ENCODE data around the gene TLE6.
"Not testable (repeated sequence)": the region's sequence is repeated elsewhere in the genome, so short reads cannot be mapped to it uniquely, and the experiment has no call there.

Gene TLE6

GRCh38 chr19:2989236-2989946, 12.0 kb downstream of the TLE6 start:
- no peak overlapping the region for H3K4me3 ChIP-seq (ENCODE audit: low read depth, low read length)
- no peak for DNase-seq (ENCODE audit: low read depth)

GRCh38 chr19:2992333-2992732, 15.0 kb downstream of the TLE6 start:
- not testable (repeated sequence) for DNase-seq (ENCODE audit: low read depth); H3K4me3 ChIP-seq (ENCODE audit: low read depth, low read length)

More at GRCh38 chr19:2989236-2989946, 12.0 kb downstream of the TLE6 start:
- TF ChIP-seq CTCF (IDR thresholded peaks at IDR 0.05; ENCODE audit: low read depth, low read length, missing control alignments): no peak

GRCh38 chr19:2992958-2993357, 15.6 kb downstream of the TLE6 start:
- H3K4me3 ChIP-seq (ENCODE audit: low read depth, low read length): no peak overlapping the region
- no peak for TF ChIP-seq CTCF (IDR thresholded peaks at IDR 0.05; ENCODE audit: low read depth, low read length, missing control alignments)
- DNase-seq (ENCODE audit: low read depth): no peak

GRCh38 chr19:2993579-2993978, 16.2 kb downstream of the TLE6 start:
- TF ChIP-seq CTCF (IDR thresholded peaks at IDR 0.05; ENCODE audit: low read depth, low read length, missing control alignments): no peak
- no peak overlapping the region for H3K4me3 ChIP-seq (ENCODE audit: low read depth, low read length)
- no peak for DNase-seq (ENCODE audit: low read depth)

- no peak overlapping the region for H3K4me3 ChIP-seq (ENCODE audit: low read depth, low read length)
- DNase-seq (ENCODE audit: low read depth): no peak
- TF ChIP-seq CTCF (IDR thresholded peaks at IDR 0.05; ENCODE audit: low read depth, low read length, missing control alignments): no peak
These were observed 17.3 kb downstream of the TLE6 start for GRCh38 chr19:2994588-2995131.

GRCh38 chr19:2997720-2998119, 20.4 kb downstream of the TLE6 start:
- H3K4me3 ChIP-seq (ENCODE audit: low read depth, low read length): no peak overlapping the region
- DNase-seq (ENCODE audit: low read depth): no peak
- TF ChIP-seq CTCF (IDR thresholded peaks at IDR 0.05; ENCODE audit: low read depth, low read length, missing control alignments): no peak

GRCh38 chr19:2998642-2999041, 21.3 kb downstream of the TLE6 start:
- DNase-seq (ENCODE audit: low read depth): no peak
- TF ChIP-seq CTCF (IDR thresholded peaks at IDR 0.05; ENCODE audit: low read depth, low read length, missing control alignments): no peak
- no peak overlapping the region for H3K4me3 ChIP-seq (ENCODE audit: low read depth, low read length)

All from GM12864 (cell line).